ENCODE data around the gene CHD1L.
A peak's percentile ranks its signal among the peaks of the same experiment; 100 is the strongest.

CHD1L gene

DNA sequence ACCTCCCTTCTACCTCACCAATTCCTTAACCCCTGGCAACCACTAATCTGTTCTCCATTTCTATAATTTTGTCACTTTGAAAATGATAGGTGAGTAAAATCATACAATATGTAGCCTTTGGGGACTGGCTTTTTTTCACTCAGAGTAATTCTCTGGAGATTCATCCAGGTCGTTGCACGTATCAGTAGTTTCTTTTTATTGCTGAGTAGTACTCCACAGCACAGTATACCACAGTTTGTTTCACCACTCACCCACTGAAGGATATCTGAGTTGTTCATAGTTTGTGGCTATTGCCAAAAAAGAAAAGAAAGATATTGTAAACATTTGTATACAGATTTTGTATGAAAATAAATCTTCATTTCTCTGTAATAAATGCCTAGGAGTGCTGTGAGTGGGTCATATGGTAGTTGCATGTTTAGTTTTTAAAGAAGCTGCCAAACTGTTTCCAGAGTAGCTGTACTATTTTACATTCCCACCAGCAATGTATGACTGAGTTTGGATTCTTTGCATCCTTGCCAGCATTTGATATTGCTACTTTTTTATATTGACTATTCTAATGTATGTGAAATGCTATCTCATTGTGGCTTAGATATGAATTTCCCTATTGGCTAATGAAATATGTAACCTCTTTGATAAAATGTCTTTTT lies 3.7 kb downstream of the CHD1L start:
- DNase-seq (ENCODE audit: low read depth in 2 of 2): no peak

DNA sequence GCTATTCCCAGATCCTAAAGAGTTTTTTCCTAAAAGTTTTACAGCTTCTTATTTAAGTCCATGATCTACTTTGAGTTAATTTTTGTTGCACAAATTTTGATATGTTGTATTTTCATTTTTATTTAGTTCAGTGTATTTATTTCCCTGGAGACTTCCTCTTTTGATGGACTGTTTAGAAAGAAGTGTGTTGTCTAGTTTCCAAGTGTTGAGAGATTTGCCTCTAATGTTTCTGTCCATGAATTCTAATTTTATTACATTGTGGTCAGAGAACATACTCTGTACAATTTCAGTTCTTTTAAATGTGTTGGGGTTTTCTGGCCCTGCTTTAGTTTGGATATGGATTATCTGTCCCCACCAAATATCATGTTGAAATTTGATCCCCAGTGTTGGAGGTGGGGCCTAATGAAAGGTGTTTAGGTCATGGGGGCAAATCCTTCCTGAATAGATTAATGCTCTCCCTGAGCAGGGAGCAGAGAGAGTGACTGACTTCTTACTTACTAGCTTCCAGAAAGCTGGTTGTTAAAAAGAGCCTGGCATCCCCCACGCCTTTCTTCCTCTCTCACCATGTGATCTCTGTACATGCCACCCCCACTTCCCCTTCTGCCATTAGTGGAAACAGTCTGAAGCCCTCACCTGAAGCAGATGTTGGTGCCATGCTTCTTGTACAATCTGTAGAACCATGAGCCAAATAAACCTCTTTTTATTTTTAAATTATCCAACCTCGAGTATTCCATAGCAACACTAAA lies 4.6 kb downstream of the CHD1L start:
- TF ChIP-seq, protein P1, sequence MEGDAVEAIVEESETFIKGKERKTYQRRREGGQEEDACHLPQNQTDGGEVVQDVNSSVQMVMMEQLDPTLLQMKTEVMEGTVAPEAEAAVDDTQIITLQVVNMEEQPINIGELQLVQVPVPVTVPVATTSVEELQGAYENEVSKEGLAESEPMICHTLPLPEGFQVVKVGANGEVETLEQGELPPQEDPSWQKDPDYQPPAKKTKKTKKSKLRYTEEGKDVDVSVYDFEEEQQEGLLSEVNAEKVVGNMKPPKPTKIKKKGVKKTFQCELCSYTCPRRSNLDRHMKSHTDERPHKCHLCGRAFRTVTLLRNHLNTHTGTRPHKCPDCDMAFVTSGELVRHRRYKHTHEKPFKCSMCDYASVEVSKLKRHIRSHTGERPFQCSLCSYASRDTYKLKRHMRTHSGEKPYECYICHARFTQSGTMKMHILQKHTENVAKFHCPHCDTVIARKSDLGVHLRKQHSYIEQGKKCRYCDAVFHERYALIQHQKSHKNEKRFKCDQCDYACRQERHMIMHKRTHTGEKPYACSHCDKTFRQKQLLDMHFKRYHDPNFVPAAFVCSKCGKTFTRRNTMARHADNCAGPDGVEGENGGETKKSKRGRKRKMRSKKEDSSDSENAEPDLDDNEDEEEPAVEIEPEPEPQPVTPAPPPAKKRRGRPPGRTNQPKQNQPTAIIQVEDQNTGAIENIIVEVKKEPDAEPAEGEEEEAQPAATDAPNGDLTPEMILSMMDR (IDR thresholded peaks at IDR 0.05; ENCODE audit: low read depth, low read length): no peak
- DNase-seq (ENCODE audit: low read depth in 2 of 2): no peak
- no peak overlapping the region for H3K4me3 ChIP-seq (replicated peaks in 1 of 2; ENCODE audit: low read depth in 2 of 2, low read length in 2 of 2)

More for the DNA sequence above, 3.7 kb downstream of the CHD1L start:
- TF ChIP-seq, protein P1 (IDR thresholded peaks at IDR 0.05; ENCODE audit: low read depth, low read length): no peak
- no peak overlapping the region for H3K4me3 ChIP-seq (replicated peaks in 1 of 2; ENCODE audit: low read depth in 2 of 2, low read length in 2 of 2)

DNA sequence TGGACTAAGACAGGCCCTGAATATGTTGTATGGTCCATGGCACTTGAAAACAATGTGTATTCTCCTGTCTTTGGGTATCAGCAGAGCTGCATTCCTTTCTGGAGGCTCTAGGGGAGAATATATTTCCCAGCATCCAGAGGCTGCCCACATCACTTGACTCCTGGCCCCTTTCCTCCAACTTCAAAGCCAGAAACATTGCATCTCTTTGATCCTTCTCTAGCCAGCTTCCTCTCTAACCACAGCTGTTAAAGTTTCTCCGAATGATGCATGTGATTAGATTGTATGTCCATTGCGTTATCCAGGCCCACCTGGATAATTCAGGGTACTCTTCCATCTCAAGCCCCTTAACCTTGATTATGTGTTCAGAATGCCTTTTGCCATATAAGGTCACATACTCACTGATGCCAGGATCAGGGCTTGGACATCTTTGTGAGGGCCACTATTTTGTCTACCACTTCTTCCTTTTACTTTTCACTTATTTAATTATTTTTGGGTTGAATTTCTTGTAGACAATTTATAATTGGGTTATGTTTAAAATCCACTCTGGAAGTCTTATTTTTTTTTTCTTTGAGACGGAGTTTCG lies 5.3 kb downstream of the CHD1L start:
- TF ChIP-seq, protein P1 (IDR thresholded peaks at IDR 0.05; ENCODE audit: low read depth, low read length): no peak
- no peak overlapping the region for H3K4me3 ChIP-seq (replicated peaks in 1 of 2; ENCODE audit: low read depth in 2 of 2, low read length in 2 of 2)
- DNase-seq (ENCODE audit: low read depth in 2 of 2): no peak

DNA sequence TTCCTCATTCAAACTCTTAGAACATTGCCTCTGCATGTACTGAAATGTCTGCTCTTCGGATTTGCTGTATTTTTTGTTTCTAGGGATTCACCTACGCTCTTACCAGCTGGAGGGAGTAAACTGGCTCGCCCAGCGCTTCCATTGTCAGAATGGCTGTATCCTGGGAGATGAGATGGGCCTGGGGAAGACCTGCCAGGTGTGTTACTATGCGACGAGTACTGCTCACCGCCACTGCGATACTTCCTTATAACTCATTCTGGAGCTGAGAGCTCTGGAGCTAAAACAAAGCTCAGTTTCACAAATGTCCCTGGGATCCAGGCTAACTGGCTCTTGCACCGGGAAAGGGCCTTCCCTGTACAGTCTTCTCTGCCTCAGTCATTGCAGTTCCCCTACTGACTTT lies 10.1 kb downstream of the CHD1L start:
- H3K4me3 ChIP-seq (replicated peaks in 1 of 2; ENCODE audit: low read depth in 2 of 2, low read length in 2 of 2): no peak overlapping the region
- TF ChIP-seq, protein P1 (IDR thresholded peaks at IDR 0.05; ENCODE audit: low read depth, low read length): no peak
- no peak for DNase-seq (ENCODE audit: low read depth in 2 of 2)

DNA sequence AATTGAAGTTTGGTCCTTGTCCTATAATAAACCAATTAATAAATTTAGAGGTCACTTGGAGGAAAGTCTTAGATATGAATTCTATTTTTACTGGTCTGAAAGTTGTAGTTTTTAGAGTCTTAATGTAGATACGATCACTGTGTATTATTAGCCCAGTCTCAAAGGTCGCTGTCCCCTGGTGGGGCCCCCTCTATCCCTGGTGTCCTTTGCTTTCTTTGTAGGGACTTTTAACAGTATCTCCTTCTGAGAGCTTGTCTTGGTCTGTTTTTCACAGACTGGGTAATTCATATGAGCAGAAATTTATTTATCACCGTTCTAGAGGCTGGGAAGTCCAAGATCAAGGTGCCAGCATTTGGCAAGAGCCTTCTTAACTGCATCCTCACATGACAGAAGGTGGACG lies 18.5 kb downstream of the CHD1L start:
- H3K4me3 ChIP-seq (replicated peaks in 1 of 2; ENCODE audit: low read depth in 2 of 2, low read length in 2 of 2): no peak overlapping the region
- no peak for DNase-seq (ENCODE audit: low read depth in 2 of 2)
- TF ChIP-seq, protein P1 (IDR thresholded peaks at IDR 0.05; ENCODE audit: low read depth, low read length): no peak

DNA sequence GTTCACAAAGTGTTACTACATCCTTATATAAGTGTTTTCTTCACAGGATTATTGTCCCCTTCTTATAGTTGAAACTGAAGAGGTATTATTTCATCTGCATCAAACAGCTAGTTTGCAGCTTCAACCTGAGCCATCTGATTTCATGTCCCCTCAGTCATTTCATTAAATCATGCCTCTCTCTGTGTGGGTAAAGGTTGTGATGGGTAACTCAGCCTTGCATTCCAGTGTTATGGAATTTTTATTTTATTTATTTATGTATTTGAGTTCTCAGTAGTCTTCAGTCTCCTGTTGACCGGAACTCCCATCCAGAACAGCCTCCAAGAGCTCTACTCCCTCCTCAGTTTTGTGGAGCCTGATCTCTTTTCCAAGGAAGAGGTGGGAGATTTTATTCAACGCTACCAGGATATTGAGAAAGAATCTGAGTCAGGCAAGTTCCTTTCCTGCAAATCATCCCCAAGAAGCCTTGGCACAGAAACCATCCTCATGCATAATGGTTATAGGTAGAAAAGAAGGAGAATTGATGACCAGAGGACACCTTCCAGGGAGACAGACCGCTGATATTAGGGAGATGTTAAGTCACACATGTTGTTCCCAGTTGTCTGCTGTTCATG lies 21.8 kb downstream of the CHD1L start:
- peak; percentile 70 to 80 for DNase-seq (ENCODE audit: low read depth in 2 of 2)
- TF ChIP-seq, protein P1 (IDR thresholded peaks at IDR 0.05; ENCODE audit: low read depth, low read length): no peak
- no peak overlapping the region for H3K4me3 ChIP-seq (replicated peaks in 1 of 2; ENCODE audit: low read depth in 2 of 2, low read length in 2 of 2)

All from cardiac fibroblast (primary cell).